ENCODE results near the gene IGLL5.
A peak's percentile ranks its signal among the peaks of the same experiment; 100 is the strongest.

IGLL5 gene

GRCh38 chr22:22929381-22930221, 42.0 kb downstream of the IGLL5 start:
- DNase-seq, result no peak

- no peak for DNase-seq
These were observed 42.5 kb downstream of the IGLL5 start for GRCh38 chr22:22930222-22930497.

GRCh38 chr22:22930571-22931556, 43.2 kb downstream of the IGLL5 start:
- no peak for DNase-seq

GRCh38 chr22:22931557-22932270, 44.1 kb downstream of the IGLL5 start:
- no peak for DNase-seq

- no peak for DNase-seq
These were observed 44.9 kb downstream of the IGLL5 start for GRCh38 chr22:22932512-22932941.

- no peak for DNase-seq
These were observed 45.6 kb downstream of the IGLL5 start for GRCh38 chr22:22933100-22933806.

GRCh38 chr22:22933807-22934542, 46.4 kb downstream of the IGLL5 start:
- DNase-seq, result no peak

- DNase-seq, result no peak
These were observed 47.0 kb downstream of the IGLL5 start for GRCh38 chr22:22934543-22935055.

- no peak for DNase-seq
These were observed 47.5 kb downstream of the IGLL5 start for GRCh38 chr22:22935056-22935545.

GRCh38 chr22:22935546-22936157, 48.0 kb downstream of the IGLL5 start:
- DNase-seq, result peak in 1 of 2 experiments; percentile 31

GRCh38 chr22:22936180-22936914, 48.7 kb downstream of the IGLL5 start:
- DNase-seq, result no peak

GRCh38 chr22:22936915-22937656, 49.5 kb downstream of the IGLL5 start:
- DNase-seq, result no peak

- DNase-seq, result no peak
These were observed 50.4 kb downstream of the IGLL5 start for GRCh38 chr22:22937894-22938480.

GRCh38 chr22:22938672-22939587, 51.3 kb downstream of the IGLL5 start:
- no peak for DNase-seq

- no peak for DNase-seq
These were observed 52.2 kb downstream of the IGLL5 start for GRCh38 chr22:22939588-22940368.

- no peak for DNase-seq
These were observed 53.5 kb downstream of the IGLL5 start for GRCh38 chr22:22940961-22941605.

All from activated CD4-positive, alpha-beta T cell treated with anti-CD3 and anti-CD28 coated beads, Interleukin-2, amount 50 U/mL, for 48 hours (primary cell).